ENCODE measurements around the gene POLR2C. TPM values are rescaled to one million over a fixed set of nuclear protein-coding genes. Genes with fewer than 3 reads are reported as not detected.

POLR2C gene
- total RNA-seq: 100 to 1,000 TPM; 117 to 130 (median 129) TPM

GRCh38 chr16:57462209-57462977 lies at the start of gene POLR2C:
Gene POLR2C (plus strand): TSS chr16:57462679. CDS start chr16:57462725, 46 bp downstream.
- Mint-ChIP-seq H3K4me1 (ENCODE audit: low read depth) (peaks cover 25% of the 10 kb centered on the region), H3K4me3 (peak within 1 kb of the TSS; percentile 100), H3K9me3 (no peaks in the 10 kb centered on the region), H3K27me3 (ENCODE audit: low read depth) (no peaks in the 10 kb centered on the region), H3K36me3 (ENCODE audit: insufficient read depth) (peaks cover 28% of the 10 kb centered on the region)
- ATAC-seq: peak; percentile 99
- DNase-seq: peak; percentile 92

GRCh38 chr16:57413301-57413730 lies 49.2 kb upstream of the POLR2C start:
- no peak for ATAC-seq
- peaks cover 3% of the 10 kb centered on the region for H3K27me3 Mint-ChIP-seq (ENCODE audit: low read depth)
- DNase-seq: no peak
- peaks cover 11% of the 10 kb centered on the region for H3K4me1 Mint-ChIP-seq (ENCODE audit: low read depth)
- H3K4me3 Mint-ChIP-seq: no peak overlapping the region
- H3K9me3 Mint-ChIP-seq: no peaks in the 10 kb centered on the region
- H3K36me3 Mint-ChIP-seq (ENCODE audit: insufficient read depth): no peaks in the 10 kb centered on the region

- H3K4me3 Mint-ChIP-seq: no peak overlapping the region
- no peak for ATAC-seq
- H3K36me3 Mint-ChIP-seq (ENCODE audit: insufficient read depth): no peaks in the 10 kb centered on the region
- H3K4me1 Mint-ChIP-seq (ENCODE audit: low read depth): peaks cover 13% of the 10 kb centered on the region
- H3K9me3 Mint-ChIP-seq: no peaks in the 10 kb centered on the region
- H3K27me3 Mint-ChIP-seq (ENCODE audit: low read depth): peaks cover 3% of the 10 kb centered on the region
- no peak for DNase-seq
Observed at GRCh38 chr16:57413733-57414132, 48.7 kb upstream of the POLR2C start.

GRCh38 chr16:57416084-57416483 lies 46.4 kb upstream of the POLR2C start:
- H3K4me1 Mint-ChIP-seq (ENCODE audit: low read depth): peaks cover 19% of the 10 kb centered on the region
- no peaks in the 10 kb centered on the region for H3K27me3 Mint-ChIP-seq (ENCODE audit: low read depth)
- H3K4me3 Mint-ChIP-seq: no peak overlapping the region
- no peak for DNase-seq
- no peaks in the 10 kb centered on the region for H3K9me3 Mint-ChIP-seq
- H3K36me3 Mint-ChIP-seq (ENCODE audit: insufficient read depth): no peaks in the 10 kb centered on the region
- ATAC-seq: no peak

- Mint-ChIP-seq H3K36me3 (ENCODE audit: insufficient read depth) (no peaks in the 10 kb centered on the region), H3K9me3 (no peaks in the 10 kb centered on the region), H3K4me1 (ENCODE audit: low read depth) (peaks cover 19% of the 10 kb centered on the region), H3K4me3 (no peak overlapping the region), H3K27me3 (ENCODE audit: low read depth) (no peaks in the 10 kb centered on the region)
- ATAC-seq (no peak), DNase-seq (no peak)
Observed at GRCh38 chr16:57419506-57419905, 43.0 kb upstream of the POLR2C start.

- peaks cover under 1% of the 10 kb centered on the region for H3K36me3 Mint-ChIP-seq (ENCODE audit: insufficient read depth)
- H3K4me1 Mint-ChIP-seq (ENCODE audit: low read depth): peaks cover 11% of the 10 kb centered on the region
- H3K9me3 Mint-ChIP-seq: no peaks in the 10 kb centered on the region
- ATAC-seq: no peak
- no peak overlapping the region for H3K4me3 Mint-ChIP-seq
- DNase-seq: no peak
- no peaks in the 10 kb centered on the region for H3K27me3 Mint-ChIP-seq (ENCODE audit: low read depth)
Observed at GRCh38 chr16:57422026-57422944, 40.2 kb upstream of the POLR2C start.

- Mint-ChIP-seq H3K36me3 (ENCODE audit: insufficient read depth) (peaks cover 4% of the 10 kb centered on the region), H3K9me3 (no peaks in the 10 kb centered on the region), H3K27me3 (ENCODE audit: low read depth) (no peaks in the 10 kb centered on the region), H3K4me3 (no peak overlapping the region), H3K4me1 (ENCODE audit: low read depth) (peaks cover 9% of the 10 kb centered on the region)
- ATAC-seq: no peak
- no peak for DNase-seq
Observed at GRCh38 chr16:57423152-57423551, 39.3 kb upstream of the POLR2C start.

GRCh38 chr16:57424583-57424982 lies 37.9 kb upstream of the POLR2C start:
- H3K9me3 Mint-ChIP-seq: no peaks in the 10 kb centered on the region
- DNase-seq: no peak

GRCh38 chr16:57426356-57426755 lies 36.1 kb upstream of the POLR2C start:
- no peaks in the 10 kb centered on the region for H3K9me3 Mint-ChIP-seq

More at GRCh38 chr16:57424583-57424982, 37.9 kb upstream of the POLR2C start:
- H3K36me3 Mint-ChIP-seq (ENCODE audit: insufficient read depth): peaks cover 14% of the 10 kb centered on the region
- H3K4me1 Mint-ChIP-seq (ENCODE audit: low read depth): no peaks in the 10 kb centered on the region
- H3K27me3 Mint-ChIP-seq (ENCODE audit: low read depth): no peaks in the 10 kb centered on the region
- ATAC-seq: no peak
- no peak overlapping the region for H3K4me3 Mint-ChIP-seq

GRCh38 chr16:57427307-57427706 lies 35.2 kb upstream of the POLR2C start:
- Mint-ChIP-seq H3K4me3 (no peak overlapping the region), H3K4me1 (ENCODE audit: low read depth) (peaks cover 1% of the 10 kb centered on the region), H3K36me3 (ENCODE audit: insufficient read depth) (peaks cover 31% of the 10 kb centered on the region), H3K9me3 (no peaks in the 10 kb centered on the region), H3K27me3 (ENCODE audit: low read depth) (no peaks in the 10 kb centered on the region)
- no peak for ATAC-seq
- DNase-seq: no peak

More at GRCh38 chr16:57426356-57426755, 36.1 kb upstream of the POLR2C start:
- DNase-seq (no peak), ATAC-seq (no peak)
- H3K4me3 Mint-ChIP-seq: no peak overlapping the region
- H3K4me1 Mint-ChIP-seq (ENCODE audit: low read depth): no peaks in the 10 kb centered on the region
- H3K36me3 Mint-ChIP-seq (ENCODE audit: insufficient read depth): peaks cover 29% of the 10 kb centered on the region
- no peaks in the 10 kb centered on the region for H3K27me3 Mint-ChIP-seq (ENCODE audit: low read depth)

GRCh38 chr16:57427824-57428223 lies 34.7 kb upstream of the POLR2C start:
- no peaks in the 10 kb centered on the region for H3K9me3 Mint-ChIP-seq
- DNase-seq (no peak), ATAC-seq (no peak)
- peaks cover 36% of the 10 kb centered on the region for H3K36me3 Mint-ChIP-seq (ENCODE audit: insufficient read depth)
- H3K27me3 Mint-ChIP-seq (ENCODE audit: low read depth): no peaks in the 10 kb centered on the region
- H3K4me3 Mint-ChIP-seq: no peak overlapping the region
- peaks cover 6% of the 10 kb centered on the region for H3K4me1 Mint-ChIP-seq (ENCODE audit: low read depth)

- ATAC-seq: no peak
- H3K36me3 Mint-ChIP-seq (ENCODE audit: insufficient read depth): peaks cover 52% of the 10 kb centered on the region
- no peaks in the 10 kb centered on the region for H3K27me3 Mint-ChIP-seq (ENCODE audit: low read depth)
- H3K4me1 Mint-ChIP-seq (ENCODE audit: low read depth): peaks cover 30% of the 10 kb centered on the region
- H3K4me3 Mint-ChIP-seq: no peak overlapping the region
- H3K9me3 Mint-ChIP-seq: no peaks in the 10 kb centered on the region
- DNase-seq: no peak
Observed at GRCh38 chr16:57430955-57431354, 31.5 kb upstream of the POLR2C start.

GRCh38 chr16:57432505-57432904 lies 30.0 kb upstream of the POLR2C start:
- Mint-ChIP-seq H3K27me3 (ENCODE audit: low read depth) (no peaks in the 10 kb centered on the region), H3K4me1 (ENCODE audit: low read depth) (peaks cover 30% of the 10 kb centered on the region), H3K4me3 (no peak overlapping the region), H3K9me3 (no peaks in the 10 kb centered on the region), H3K36me3 (ENCODE audit: insufficient read depth) (peaks cover 52% of the 10 kb centered on the region)
- DNase-seq (no peak), ATAC-seq (no peak)

- Mint-ChIP-seq H3K4me1 (ENCODE audit: low read depth) (peaks cover 30% of the 10 kb centered on the region), H3K36me3 (ENCODE audit: insufficient read depth) (peaks cover 52% of the 10 kb centered on the region), H3K4me3 (no peak overlapping the region), H3K27me3 (ENCODE audit: low read depth) (no peaks in the 10 kb centered on the region), H3K9me3 (no peaks in the 10 kb centered on the region)
- no peak for DNase-seq
- no peak for ATAC-seq
Observed at GRCh38 chr16:57432989-57433388, 29.5 kb upstream of the POLR2C start.

Data from activated T-cell treated with anti-CD3 and anti-CD28 coated beads, Interleukin-2, amount 50 U/mL, for 4 hours (primary cell).